HG03565 (cell line): ENCODE results near the gene GBX2.

ENCODE experiments used
- ATAC-seq: cut with Tn5 transposase; IDR thresholded peaks from one replicate; pipeline ENCODE4 v1.9.1; 2021; ENCODE audit warnings: mild to moderate bottlenecking, moderate library complexity; ENCODE audit not compliant: unreplicated experiment

GBX2 gene

GRCh38 chr2:236168110-236169080 lies at the start of gene GBX2:
Gene GBX2 (minus strand): TSS chr2:236168386. CDS start chr2:236167971, 415 bp downstream.
- ATAC-seq: no peak

DNA sequence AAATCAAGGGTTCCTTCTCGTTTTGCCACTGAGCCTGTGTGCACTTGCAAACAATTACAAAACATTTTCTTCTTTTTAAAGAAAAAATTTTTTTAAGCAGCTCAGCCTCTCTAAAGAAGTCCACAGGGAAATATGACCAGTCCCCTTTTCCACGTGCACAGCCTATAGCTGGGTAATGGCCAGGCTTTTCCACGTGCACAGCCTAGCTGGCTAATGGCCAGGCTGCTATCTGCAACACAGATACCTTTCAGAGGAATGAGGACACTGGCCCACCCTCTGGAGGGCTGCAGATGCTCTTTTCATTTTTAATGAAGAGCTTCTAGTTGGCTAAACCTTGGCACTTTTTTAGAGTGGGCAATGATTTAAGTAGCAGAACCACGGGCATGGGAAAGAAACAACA lies 49.7 kb upstream of the GBX2 start:
- no peak for ATAC-seq

DNA sequence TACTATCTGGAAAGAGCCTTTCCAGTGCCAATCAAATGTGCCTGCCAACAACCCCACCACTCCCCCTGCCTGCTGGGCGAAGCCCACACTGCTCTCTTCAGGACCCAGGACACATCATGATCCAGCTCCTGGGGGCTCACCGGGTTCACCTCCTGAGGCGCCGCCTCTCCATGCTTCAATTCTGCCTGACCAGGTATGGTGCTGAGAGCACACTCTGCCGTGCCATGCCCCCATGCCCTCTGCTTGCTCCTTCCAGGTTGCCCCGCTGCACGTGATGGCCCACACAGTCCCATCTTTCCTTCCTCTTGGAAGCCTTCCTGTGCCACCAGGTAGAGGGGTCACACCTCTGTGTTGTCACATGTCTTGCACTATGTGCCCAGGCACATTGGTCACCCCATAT lies 48.5 kb upstream of the GBX2 start:
- no peak for ATAC-seq

DNA sequence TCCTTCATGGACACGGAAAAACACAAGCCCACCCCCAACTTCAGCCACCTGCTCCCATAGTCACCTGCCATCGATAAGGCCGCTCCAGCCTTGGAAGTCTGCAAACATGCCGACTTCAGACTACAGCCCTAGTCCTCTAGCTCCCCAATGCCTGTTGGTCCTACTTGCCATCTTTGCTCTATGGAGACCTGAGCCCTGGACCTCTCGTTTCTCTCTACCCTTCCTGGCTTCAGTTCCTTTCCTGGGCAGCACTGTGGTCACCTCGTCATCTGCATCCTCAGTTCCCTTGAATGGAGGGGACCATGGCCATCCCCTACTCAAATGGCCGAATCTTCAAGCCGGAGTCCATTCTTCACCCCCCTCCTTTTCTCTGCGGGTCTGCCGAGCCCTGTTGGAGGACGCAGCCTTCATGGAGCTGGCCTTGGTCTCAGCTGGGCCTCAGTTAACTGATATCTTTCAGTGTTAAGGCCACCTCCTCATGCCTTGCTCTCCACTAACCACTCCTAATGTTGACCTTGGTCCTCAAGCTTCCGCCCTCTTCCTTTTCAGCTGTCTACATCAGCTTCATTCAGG lies 47.7 kb upstream of the GBX2 start:
- ATAC-seq: no peak

- ATAC-seq: no peak
Measured at GRCh38 chr2:236215196-236215595, 47.0 kb upstream of the GBX2 start.

DNA sequence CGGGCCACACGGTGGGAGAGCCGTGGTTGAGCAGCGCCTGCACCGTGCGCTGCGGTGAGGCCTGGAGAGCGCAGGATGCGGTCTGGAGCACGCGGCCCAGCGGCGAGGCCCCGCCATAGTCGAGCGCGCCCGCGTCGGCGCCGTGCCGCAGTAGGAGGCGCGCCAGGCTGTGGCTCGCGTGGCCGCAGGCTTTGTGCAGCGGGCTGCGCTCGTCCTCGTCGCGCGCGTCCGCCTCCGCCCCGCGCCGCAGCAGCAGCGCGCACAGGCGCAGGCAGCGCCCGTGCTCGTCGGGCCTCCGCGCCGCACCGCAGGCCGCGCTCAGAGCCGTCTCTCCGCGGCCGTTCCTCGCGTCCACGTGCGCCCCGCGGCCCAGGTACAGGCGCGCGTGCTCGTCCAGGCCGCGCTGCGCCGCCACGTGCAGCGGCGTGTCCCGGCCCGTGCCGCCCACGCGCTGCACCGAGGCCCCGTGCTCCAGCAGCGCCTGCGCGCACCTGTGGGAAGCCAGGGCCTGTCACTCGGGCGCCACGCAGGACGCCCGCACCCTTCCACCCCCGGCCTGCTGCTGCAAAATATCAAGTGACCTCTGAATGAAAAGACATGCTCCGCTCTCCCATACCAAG lies 46.3 kb upstream of the GBX2 start:
- no peak for ATAC-seq

- ATAC-seq: no peak
Measured at GRCh38 chr2:236211296-236211695, 43.1 kb upstream of the GBX2 start.

DNA sequence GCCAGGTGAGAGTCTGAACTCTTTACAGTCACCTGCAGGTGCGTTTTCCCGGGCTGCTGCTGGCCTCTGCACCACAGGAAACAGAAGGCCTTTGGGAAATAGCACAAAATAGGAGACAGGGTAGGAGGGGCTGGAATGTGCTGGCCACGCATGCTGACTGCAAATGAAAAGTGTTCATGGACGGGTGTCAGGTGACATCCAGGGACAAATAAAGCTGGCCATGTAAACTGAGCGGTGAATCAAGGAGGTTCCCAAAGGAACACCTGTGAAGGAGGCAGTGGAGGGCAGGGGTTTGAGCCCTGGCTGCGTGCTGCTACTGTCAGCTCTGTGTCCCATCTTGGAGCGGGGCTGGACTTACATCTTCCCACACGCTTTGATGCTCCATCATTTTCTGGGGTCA lies 42.4 kb upstream of the GBX2 start:
- ATAC-seq: no peak

DNA sequence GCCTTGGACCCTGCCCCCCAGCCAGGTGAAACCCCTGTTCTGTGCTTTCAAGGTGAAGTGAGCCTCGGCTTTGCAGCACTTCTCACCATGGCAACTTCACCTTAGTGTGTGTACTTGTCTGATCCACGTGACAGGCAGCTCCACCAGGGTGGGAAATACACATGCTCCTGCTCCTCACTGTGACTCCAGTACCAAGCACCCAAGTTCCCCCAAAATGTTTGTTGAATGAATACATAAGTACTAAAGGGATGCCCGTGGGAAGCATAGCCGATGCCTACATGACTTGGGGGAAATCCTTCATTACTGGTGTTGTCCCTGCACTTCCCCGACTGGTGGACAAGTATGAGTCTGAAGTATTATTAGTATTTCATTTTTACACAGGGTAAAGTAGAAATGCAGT lies 41.8 kb upstream of the GBX2 start:
- ATAC-seq: no peak

DNA sequence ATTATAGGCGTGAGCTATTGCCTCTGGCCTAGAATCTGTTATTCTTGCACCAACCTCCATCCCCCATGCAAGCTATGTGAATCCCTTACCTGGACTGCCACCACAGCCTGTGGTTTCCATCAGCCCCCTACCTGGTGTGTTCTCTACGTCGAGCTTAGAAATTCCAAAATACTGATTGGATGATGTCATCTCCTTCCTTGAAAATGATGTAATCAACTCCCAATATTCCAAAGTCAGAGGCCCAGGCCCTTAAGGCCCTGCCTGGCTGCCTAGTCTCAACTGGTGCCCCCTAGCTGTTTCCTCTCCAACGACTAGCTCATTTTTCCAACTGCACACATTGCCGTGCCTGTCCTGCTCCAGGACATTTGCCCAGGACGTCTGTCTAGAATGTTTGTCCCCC lies 41.3 kb upstream of the GBX2 start:
- no peak for ATAC-seq

DNA sequence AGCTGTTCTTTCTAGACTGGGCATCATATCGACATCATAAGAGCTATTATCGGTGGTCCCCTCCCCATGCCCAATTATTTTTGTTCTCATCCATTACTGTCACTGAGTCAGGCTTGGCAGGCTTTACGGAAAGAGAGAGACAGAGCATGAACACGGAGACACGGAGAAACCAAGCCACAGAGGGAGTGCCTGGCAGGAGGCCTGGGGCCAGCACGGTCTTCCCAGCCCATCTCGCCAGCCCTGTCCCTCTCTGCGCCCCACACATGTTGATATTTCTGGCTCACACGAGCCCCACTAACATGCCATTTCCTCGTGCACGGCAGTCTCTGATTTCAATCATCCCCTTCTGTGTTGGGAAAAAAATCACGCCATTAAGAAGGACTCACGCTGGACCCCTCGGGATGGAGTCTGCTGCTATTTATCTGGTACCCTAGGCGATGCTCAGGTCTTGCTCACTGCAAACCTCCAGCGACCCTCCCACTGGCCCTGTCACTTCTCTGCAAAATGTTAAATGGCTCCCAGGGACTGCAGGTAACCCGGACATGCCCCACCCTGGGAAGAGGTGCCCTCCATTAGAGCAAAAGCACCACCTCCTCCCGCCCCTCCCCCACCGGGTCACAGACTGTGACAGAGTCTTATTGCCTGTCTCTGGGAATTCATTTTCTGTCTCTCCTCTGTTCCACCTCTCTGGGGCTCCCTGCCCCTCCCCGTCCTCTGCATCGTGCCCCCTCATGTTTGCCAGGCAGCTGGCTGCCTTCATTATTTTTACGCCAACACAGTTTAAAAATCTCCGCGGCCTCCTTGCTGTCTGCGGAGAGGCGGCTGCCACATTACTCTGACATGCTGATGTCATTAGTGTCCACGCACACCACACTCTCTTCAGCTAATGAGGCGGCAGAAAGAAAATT lies 40.1 kb upstream of the GBX2 start:
- ATAC-seq: no peak

GRCh38 chr2:236207472-236207871 lies 39.3 kb upstream of the GBX2 start:
- no peak for ATAC-seq

GRCh38 chr2:236205867-236206645 lies 37.9 kb upstream of the GBX2 start:
- no peak for ATAC-seq

DNA sequence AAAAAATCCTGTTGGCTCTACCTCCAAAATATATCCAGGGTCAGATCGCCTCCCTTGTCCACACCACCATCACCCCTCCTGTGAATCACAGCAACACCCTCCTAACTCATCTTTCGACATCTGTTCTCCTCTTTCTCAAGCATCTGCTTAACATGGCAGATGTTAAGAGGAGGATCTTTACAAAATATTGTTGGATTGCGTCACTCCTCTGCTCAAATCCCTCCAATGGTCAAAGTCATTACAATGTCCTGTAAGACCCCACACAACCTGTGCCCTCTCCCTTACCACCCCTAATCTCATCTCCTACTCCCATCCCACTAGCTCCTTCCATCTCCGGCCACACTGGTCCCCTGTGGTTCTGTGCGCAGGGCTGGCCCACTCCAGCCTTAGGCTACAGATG lies 36.8 kb upstream of the GBX2 start:
- ATAC-seq: no peak

GRCh38 chr2:236200378-236200777 lies 32.2 kb upstream of the GBX2 start:
- no peak for ATAC-seq

- no peak for ATAC-seq
Measured at GRCh38 chr2:236196366-236196765, 28.2 kb upstream of the GBX2 start.

GRCh38 chr2:236195726-236196125 lies 27.5 kb upstream of the GBX2 start:
- ATAC-seq: no peak

GRCh38 chr2:236194786-236195185 lies 26.6 kb upstream of the GBX2 start:
- ATAC-seq: no peak

DNA sequence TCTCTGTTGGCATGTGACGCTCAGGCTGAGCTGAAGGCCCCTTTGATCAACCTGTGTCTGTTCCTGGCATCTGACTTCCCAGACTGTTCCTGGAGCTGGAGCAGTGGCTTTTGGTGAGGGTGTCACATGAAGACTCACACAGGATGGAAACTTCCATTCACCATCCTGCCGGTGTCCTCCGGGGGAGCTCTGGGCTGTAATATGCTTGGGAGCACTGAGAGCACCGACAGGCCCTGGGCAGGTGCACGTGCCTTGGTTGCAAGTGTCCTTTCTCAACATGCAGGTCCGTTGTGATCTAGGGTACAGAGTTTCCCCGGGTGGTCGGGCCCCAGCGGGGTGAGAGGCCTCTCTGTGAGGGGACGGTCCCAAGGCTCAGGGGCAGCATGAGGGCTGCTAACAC lies 24.8 kb upstream of the GBX2 start:
- ATAC-seq: no peak

- no peak for ATAC-seq
Measured at GRCh38 chr2:236190674-236191073, 22.5 kb upstream of the GBX2 start.
